GM19455 (cell line): ENCODE results near the gene CARNS1.

Experiments used
- ATAC-seq: cut with Tn5 transposase; IDR thresholded peaks from one replicate; pipeline ENCODE4 v1.9.1; 2021; ENCODE audit not compliant: unreplicated experiment

The CARNS1 gene

DNA sequence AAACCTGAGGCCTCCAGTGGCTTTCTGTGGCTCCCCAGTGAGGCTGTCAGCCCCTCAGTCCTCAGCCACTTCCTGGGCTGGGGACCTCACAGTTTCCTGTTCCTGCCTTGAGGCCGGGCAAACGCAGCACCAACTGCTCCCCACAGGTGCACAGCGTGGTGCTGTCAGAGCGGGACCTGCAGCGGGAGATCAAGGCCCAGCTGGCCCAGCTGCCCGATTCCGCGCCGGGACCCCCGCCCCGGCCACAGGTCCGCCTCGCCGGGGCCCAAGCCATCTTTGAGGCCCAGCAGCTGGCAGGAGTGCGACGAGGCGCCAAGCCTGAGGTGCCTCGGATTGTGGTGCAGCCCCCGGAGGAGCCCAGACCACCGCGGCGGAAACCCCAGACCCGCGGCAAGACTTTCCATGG, 6.2 kb upstream of the CARNS1 start:
- ATAC-seq: peak; percentile 62

GRCh38 chr11:67409781-67410368, 5.6 kb upstream of the CARNS1 start:
- ATAC-seq: no peak

GRCh38 chr11:67410369-67410831, 5.1 kb upstream of the CARNS1 start:
- no peak for ATAC-seq

DNA sequence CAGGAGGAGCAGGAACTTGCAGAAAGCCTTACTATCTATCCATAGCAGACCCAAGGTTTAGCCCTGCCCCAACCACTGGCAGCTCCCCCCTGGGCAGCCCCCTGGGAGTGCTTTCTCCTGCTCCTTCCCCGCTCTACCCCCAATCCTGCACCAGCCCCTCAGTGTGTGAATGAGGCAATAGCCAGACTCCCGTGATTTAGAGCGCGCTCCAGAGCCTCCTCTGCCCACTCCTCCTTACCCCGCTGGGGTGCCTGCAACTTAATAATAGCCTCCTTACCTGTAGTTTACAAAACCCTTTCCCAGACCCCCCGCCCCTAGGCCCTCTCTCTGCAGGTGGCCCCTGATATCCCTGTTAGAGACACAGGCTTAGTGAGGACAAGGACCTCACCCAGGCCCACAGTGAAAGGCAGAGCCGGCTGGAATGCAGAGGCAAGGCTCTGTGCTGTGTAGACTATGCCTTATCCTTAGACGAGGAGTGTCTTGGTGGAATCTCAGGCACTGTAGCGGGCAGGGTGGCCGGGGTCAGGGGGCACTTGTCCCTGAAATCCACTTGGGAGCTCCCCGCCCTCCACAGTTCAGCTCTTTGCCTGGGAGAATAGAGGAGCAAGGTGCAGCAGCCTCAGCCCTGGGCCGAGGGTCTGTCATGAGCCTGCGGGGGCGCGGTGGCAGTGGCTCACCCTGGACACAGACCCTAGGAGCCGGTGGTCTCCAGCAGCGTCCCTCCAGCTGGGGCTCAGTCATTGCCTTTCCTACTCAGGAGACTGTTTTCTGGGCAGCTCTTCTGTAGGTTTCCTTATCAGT, 4.3 kb upstream of the CARNS1 start:
- ATAC-seq: no peak

- ATAC-seq: no peak
Observed at GRCh38 chr11:67411785-67412152, 3.7 kb upstream of the CARNS1 start.

- ATAC-seq: no peak
Observed at GRCh38 chr11:67412495-67413179, 2.8 kb upstream of the CARNS1 start.

DNA sequence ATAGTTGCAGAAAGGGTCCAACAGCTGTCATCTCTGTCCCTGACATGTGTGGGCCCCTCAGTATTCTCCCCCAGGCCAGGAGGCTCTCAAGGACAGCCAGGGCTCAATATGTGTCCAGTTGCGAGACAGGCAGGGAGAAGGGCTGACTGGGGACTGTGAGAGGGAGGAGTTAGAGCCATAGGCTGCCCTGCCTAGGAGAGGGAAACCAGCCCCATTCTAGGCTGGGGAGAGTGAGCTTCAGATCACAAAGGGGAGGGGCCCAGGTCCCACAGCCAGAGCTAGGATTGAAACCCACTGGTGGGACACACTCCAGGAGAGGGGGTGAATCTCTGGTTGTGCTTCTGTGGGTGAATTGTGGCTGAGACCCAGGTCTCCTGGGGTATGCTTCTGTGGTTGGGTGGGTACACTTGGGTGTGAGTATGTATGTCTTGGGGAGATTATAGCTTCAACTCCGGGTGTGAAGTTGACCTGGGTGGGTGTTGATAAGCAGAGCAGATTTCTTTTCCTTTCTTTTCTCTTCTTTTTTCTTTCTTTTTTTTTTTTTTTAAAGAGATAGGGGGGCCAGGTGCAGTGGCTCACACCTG, 2.1 kb upstream of the CARNS1 start:
- ATAC-seq: no peak

DNA sequence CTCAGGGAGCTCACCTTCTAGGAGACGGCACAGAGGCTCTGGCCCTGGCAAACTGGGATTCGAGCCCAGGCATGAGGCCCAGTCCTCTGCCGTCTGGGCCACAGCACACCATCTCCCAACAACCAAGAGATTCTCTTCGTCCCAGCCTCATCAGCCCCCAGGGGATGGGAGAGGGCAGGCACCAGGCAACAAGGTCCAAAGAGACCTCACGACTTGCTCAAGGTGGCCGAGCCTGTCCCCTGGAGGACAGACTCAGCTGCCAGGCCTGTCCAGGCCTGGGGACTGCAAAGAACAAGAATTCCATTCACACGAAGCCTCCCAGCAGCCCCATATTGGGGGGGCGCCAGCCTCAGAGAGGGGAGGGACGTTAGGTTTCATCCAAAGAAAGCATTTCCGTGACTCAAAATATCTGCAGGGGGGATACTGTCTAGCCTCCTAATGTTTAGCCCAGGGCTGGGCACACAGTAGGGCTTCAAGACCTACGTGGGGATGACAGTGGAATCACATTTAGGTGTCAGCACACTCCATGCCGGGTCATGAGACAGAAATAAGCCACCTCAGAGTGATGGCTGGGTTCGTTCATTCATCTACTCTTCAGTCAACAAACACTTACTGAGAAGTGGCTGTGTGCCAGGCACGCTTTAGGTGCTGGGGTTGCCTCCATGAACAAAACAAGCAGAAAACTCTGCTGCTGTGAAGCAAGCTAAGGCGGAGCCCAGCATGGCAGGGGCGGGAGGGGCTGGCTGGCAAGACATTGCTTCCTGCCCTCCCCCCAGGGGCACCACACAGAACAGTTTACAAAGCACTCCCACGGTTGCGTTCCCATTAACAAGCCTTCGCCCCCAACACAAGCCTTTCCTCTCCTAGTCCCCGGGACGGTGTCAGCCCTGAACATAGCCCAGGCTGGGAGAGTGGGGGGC, 1.2 kb downstream of the CARNS1 start:
- ATAC-seq: no peak

GRCh38 chr11:67417425-67417824, 1.9 kb downstream of the CARNS1 start:
- no peak for ATAC-seq

DNA sequence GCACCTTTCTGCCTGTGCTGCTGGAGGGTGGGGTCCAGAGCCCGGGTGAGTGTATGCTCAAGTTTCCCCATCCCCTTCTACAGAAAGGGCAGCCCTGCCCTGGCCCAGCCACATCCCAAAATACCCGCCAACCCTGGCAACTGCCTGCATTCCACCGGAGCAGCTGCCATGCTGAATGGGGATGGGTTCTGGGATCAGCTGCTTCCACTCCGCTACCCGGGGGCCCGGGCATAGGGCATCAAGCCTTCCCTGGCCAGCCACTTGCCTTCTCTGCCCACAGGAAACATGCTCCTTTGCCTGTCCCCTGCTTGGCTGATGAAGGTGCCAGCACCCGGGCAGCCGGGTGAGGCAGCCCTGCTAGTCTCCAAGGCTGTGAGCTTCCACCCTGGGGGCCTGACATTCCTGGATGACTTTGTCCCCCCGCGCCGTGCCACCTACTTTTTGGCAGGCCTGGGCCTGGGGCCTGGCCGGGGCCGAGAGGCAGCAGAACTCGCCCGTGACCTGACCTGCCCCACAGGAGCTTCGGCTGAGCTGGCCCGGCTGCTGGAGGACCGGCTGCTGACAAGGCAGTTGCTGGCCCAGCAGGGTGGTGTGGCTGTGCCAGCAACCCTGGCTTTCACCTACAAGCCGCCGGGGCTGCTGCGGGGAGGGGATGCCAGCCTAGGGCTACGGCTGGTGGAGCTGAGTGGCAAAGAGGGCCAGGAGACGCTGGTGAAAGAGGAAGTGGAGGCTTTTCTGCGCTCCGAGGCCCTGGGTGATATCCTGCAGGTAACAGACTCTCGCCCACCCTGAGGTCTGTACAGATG, 3.2 kb downstream of the CARNS1 start:
- ATAC-seq: no peak

GRCh38 chr11:67419325-67420049, 4.0 kb downstream of the CARNS1 start:
- ATAC-seq: no peak

- ATAC-seq: no peak
Observed at GRCh38 chr11:67420147-67420645, 4.7 kb downstream of the CARNS1 start.

DNA sequence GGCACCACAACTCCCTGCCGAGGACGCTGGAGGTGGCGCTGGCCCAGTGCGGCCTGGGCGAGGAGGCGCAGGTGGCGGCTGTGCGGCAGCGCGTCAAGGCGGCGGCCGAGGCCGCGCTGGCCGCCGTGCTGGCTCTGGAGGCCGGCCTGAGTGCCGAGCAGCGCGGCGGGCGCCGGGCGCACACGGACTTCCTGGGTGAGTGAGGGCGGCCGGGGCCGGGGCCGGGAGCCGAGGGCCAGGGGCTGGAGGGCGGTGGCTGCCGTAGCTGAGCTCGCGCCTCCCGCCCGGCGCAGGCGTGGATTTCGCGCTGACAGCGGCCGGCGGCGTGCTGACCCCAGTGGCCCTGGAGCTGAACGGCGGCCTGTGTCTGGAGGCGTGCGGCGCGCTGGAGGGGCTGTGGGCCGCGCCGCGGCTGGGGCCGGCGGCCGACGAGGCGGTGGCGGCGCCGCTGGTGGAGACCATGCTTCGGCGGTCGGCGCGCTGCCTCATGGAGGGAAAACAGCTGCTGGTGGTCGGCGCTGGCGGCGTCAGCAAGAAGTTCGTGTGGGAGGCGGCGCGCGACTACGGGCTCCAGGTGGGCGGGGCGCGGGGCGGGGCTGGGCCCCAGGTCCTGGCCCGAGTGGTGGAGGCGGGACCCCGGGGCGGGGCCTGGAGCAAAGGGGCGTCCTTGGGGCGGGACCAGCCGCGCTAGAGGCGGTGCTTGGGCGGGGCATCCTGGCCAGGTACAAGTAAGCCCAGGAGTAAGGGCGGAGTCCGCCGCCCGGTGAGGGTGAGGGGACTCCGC, 5.4 kb downstream of the CARNS1 start:
- peak; percentile 77 for ATAC-seq

DNA sequence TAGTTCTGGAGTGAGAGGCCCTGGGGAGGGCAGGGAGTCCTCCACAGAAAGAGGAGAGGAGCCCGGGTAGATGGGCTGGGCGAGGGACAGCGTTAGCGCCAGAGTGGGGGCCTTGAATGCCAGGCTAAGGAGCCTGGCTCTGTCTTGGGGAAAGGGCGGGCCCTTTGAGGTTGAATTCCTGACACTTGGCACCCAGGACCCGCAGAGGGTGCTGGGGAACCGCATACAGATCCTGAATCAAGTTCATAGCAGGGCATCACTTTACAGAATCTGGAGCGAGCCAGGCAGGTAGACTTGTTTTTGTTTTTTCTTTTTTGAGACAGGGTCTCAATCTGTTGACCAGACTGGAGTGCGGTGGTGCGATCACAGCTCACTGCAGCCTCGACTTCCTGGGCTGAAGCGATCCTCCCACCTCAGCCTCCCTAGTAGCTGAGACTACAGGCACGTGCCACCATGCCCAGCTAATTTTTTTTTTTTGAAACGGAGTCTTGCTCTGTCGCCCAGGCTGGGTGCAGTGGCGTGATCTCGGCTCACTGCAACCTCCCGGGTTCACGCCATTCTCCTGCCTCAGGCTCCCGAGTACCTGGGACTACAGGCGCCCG, 6.1 kb downstream of the CARNS1 start:
- ATAC-seq: no peak

DNA sequence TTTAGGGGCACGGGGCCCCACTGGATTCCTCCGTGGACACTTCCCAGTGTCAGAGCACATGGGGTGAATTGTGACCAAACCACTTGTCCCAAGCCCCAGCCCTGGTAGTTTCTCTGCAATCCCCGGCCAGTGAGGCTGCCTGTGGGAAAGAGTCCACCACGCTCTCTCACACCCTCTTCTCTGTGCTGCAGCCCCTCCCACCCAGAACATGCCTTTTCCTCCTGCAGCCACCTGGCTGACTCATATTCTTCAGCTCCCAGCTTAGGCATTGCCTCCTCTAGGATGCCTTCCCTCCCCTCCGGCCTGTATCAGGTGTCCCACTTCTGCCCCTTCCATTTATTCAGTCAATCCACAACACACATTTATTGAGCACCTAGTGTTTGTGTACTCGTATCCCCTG, 7.4 kb downstream of the CARNS1 start:
- no peak for ATAC-seq

DNA sequence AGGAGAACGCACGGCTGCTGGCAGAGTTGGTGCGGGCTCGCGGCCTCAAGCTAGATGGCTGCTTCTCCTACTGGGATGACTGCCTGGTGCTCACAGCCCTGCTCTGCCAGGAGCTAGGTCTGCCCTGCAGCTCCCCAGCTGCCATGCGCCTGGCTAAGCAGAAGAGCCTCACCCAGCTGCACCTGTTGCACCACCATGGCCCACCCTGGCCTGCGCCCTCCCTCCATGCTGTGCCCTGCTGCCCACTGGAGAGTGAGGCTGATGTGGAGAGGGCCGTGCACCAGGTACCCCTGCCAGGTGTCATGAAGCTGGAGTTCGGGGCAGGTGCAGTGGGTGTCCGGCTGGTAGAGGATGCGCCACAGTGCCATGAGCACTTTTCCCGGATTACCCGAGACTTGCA, 8.0 kb downstream of the CARNS1 start:
- ATAC-seq: no peak

DNA sequence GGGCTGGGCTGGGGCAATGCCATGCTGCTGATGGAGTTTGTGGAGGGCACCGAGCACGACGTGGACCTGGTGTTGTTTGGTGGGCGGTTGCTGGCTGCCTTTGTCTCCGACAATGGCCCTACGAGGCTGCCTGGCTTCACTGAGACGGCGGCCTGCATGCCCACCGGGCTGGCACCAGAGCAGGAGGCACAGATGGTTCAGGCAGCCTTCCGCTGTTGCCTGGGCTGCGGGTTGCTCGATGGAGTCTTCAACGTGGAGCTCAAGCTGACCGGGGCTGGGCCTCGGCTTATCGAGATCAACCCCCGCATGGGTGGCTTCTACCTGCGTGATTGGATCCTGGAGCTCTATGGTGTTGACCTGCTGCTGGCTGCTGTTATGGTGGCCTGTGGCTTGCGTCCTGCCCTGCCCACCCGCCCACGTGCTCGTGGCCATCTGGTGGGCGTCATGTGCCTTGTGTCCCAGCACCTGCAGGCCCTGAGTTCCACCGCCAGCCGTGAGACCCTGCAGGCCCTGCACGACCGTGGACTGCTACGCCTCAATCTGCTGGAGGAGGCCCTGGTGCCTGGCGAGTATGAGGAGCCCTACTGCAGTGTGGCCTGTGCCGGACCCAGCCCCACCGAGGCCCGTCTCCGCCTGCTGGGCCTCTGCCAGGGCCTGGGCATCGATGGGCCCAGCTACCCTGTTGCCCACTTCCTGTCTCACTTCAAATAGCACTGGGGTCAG, 8.6 kb downstream of the CARNS1 start:
- no peak for ATAC-seq
